ENCODE results near the gene RS1.

DNA sequence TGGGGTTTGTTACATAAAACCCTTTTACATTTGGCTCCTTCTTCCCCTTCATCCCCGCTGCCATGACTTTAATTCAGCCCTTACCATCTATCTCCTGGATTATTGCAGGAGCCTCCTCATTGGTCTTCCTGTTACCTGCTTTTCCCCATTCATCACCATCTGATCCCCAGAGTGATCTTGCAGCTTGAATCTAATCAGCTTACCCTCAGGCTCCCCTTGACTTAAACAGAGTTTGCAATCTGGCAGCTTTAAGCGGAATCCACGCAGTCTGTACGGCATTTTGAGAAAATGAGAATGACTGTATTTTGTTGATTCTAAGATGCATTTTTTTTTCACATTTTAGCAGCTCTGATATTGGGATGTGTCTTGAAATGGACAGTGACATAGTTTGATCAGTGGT lies 20.6 kb upstream of the RS1 start:
- TF ChIP-seq CTCF (tag by site-specific recombination; IDR thresholded peaks at IDR 0.05): no peak
- no peak for TF ChIP-seq REST (tag by site-specific recombination; IDR thresholded peaks at IDR 0.05)
